ENCODE data around the gene CABS1. TPM values are rescaled to one million over a fixed set of nuclear protein-coding genes. Genes with fewer than 3 reads are reported as not detected.

CABS1 gene
- total RNA-seq, 3 donors from 2014 or later = not detected

DNA sequence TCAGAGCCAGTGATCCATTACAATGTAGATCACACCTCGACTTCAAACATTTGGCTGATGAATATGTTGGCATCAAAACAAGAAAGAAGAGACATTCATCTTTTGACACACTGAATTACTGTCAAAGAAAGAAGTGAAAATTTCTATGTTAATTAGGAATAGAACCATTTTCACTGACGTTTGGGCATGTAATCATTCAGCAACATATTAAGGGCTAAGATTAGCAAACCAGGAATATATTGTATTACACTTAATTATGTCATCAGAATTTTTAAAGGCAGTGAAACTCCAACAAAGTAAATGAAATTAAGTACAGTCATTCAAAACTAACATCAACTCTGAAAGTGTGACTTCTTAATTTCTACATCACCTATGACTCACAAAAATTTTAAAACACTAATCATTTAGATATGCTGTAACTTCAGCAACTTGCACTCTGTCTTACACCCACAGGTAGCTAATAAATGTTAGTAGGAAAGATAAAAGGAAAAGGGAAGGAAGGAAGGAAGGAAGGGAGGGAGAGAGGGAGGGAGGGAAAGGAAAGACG is 24.4 kb downstream of the CABS1 start:
- H3K27me3 Mint-ChIP-seq (ENCODE audit: low read depth) = no peaks in the 10 kb centered on the region
- no peaks in the 10 kb centered on the region for H3K36me3 Mint-ChIP-seq (ENCODE audit: insufficient read depth)
- DNase-seq (no peak), ATAC-seq (no peak)
- no peaks in the 10 kb centered on the region for H3K4me1 Mint-ChIP-seq (ENCODE audit: low read depth)
- H3K9me3 Mint-ChIP-seq = no peaks in the 10 kb centered on the region
- H3K4me3 Mint-ChIP-seq = no peak overlapping the region

DNA sequence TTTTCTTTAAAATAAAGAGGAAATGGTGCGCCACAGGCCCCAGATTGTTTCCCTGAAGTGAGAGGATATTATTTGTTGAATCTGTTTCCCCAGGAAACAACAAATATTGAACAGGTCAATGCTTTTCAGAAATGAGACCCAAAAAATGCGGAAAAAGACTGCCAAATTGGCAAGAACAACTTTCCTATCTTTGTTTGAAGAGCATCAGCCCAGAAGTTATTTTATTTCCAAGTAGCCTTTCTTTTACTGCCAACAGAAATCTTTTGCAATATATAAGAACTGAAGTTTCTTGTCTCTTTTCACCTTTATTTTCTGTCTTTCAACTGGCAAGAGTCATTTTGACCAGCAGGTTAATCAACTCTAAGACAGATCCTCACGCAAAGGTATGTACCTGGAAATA is 25.7 kb downstream of the CABS1 start, which contains the start of gene SMR3A:
Gene SMR3A (plus strand): TSS at position 301 of the 400 bp plus-strand sequence. CDS start 1,356 bp downstream, outside the sequence.
- no peak within 1 kb of the TSS for H3K4me3 Mint-ChIP-seq
- H3K9me3 Mint-ChIP-seq = no peaks in the 10 kb centered on the region
- ATAC-seq (no peak), DNase-seq (no peak)
- no peaks in the 10 kb centered on the region for H3K27me3 Mint-ChIP-seq (ENCODE audit: low read depth)
- H3K4me1 Mint-ChIP-seq (ENCODE audit: low read depth) = no peaks in the 10 kb centered on the region
- no peaks in the 10 kb centered on the region for H3K36me3 Mint-ChIP-seq (ENCODE audit: insufficient read depth)

DNA sequence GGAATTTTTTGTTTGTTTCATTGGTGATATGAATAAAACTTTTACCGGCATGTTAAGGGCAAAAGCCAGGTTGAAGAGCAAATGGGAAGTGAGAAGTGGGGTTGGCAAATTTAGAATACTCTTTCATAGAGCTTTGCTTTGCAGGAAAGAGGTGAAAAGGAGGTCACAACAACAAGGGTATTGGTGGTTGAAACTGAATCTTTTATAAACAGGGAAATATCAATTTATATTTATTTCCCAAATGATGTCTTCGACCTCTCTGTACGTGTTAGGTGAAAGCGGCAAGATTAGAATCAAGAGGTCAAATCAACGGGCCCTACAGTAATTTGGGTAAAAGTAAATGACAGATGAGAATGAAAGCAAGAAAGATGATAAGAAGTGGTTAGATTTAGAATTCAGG is 29.2 kb downstream of the CABS1 start:
- Mint-ChIP-seq H3K27me3 (ENCODE audit: low read depth) (no peaks in the 10 kb centered on the region), H3K9me3 (no peaks in the 10 kb centered on the region), H3K4me1 (ENCODE audit: low read depth) (no peaks in the 10 kb centered on the region), H3K36me3 (ENCODE audit: insufficient read depth) (no peaks in the 10 kb centered on the region), H3K4me3 (no peak overlapping the region)
- DNase-seq (no peak), ATAC-seq (no peak)

DNA sequence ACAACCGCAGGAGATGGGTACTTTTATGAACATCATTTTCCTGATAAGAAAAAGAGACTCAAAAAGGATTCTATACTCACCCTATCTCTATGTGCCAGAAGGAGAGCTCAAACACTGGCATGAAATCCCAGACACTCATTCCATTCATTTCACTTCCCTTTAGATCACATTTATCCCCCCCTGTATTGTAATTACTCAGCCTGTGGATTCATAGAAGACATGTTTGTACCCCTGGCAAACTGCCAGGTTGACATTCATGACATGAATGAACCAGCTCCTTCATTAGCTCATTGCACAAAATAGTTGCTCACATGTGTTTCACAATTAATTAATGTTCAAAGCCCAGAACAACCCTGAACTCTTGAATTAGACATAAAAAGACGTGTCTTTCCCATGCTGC is 30.7 kb downstream of the CABS1 start:
- H3K9me3 Mint-ChIP-seq = no peaks in the 10 kb centered on the region
- no peaks in the 10 kb centered on the region for H3K36me3 Mint-ChIP-seq (ENCODE audit: insufficient read depth)
- no peak overlapping the region for H3K4me3 Mint-ChIP-seq
- no peaks in the 10 kb centered on the region for H3K27me3 Mint-ChIP-seq (ENCODE audit: low read depth)
- H3K4me1 Mint-ChIP-seq (ENCODE audit: low read depth) = no peaks in the 10 kb centered on the region
- DNase-seq (no peak), ATAC-seq (no peak)

DNA sequence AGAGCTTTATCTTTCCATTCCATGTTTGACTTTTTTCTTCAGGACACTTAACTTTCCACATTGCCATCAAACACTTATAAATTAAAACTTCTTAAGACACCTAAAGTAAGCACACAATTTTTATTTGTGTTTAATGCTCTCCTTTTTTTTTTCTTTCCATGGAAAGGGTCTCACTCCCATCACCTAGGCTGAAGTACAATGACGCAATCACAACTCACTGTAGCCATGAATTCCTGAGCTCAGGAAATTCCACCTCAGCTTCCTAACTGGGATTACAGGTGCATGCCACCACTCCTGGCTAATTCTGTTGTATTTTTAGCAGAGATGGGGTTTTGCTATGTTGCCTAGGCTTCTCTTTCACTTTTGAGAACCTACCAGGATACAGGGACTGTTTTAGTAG is 33.0 kb downstream of the CABS1 start:
- H3K4me3 Mint-ChIP-seq = no peak overlapping the region
- no peak for DNase-seq
- no peaks in the 10 kb centered on the region for H3K9me3 Mint-ChIP-seq
- ATAC-seq = no peak
- no peaks in the 10 kb centered on the region for H3K4me1 Mint-ChIP-seq (ENCODE audit: low read depth)
- H3K27me3 Mint-ChIP-seq (ENCODE audit: low read depth) = no peaks in the 10 kb centered on the region
- no peaks in the 10 kb centered on the region for H3K36me3 Mint-ChIP-seq (ENCODE audit: insufficient read depth)

DNA sequence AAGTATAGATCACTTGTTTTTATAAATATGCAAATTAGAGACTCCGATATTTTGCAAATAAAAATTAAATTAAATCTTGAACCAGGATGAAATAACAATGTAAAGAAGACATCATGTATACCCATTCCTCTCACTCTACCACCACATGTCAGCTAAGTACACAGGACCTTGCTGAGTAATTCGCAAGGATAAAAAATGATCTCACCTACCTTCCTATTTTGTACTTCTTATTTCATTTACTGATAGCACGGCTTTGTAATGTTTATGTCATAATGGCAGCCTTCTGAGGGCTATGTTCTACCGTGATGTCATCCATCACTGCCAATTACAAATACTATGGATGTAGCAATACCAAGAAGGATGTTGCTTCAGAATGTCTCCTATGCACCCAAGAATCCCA is 37.2 kb downstream of the CABS1 start:
- H3K4me1 Mint-ChIP-seq (ENCODE audit: low read depth) = no peaks in the 10 kb centered on the region
- DNase-seq = no peak
- no peaks in the 10 kb centered on the region for H3K27me3 Mint-ChIP-seq (ENCODE audit: low read depth)

DNA sequence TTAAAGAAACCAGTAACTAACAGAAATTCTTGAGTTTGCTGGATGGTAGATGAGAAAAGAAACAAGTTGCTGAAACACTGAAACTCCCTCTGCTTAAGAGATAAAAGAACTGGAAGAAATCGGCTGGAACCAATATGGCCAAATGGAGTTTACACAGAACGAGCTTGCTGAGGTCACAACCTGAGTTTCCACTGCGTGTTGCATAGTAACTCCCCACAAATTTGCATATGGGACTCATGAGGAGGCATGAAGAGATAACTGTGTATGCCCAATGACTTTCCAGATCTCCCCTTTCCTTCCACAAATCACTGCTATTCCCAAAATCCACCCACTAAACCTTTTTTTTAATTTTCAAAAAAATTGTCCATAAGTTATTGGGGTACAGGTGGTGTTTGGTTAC is 38.0 kb downstream of the CABS1 start:
- ATAC-seq (no peak), DNase-seq (no peak)
- H3K36me3 Mint-ChIP-seq (ENCODE audit: insufficient read depth) = no peaks in the 10 kb centered on the region
- H3K4me1 Mint-ChIP-seq (ENCODE audit: low read depth) = no peaks in the 10 kb centered on the region
- H3K9me3 Mint-ChIP-seq = peaks cover 3% of the 10 kb centered on the region
- no peak overlapping the region for H3K4me3 Mint-ChIP-seq
- H3K27me3 Mint-ChIP-seq (ENCODE audit: low read depth) = no peaks in the 10 kb centered on the region

More for the DNA sequence above, 37.2 kb downstream of the CABS1 start:
- H3K36me3 Mint-ChIP-seq (ENCODE audit: insufficient read depth) = no peaks in the 10 kb centered on the region
- ATAC-seq = no peak
- H3K4me3 Mint-ChIP-seq = no peak overlapping the region
- peaks cover 3% of the 10 kb centered on the region for H3K9me3 Mint-ChIP-seq

DNA sequence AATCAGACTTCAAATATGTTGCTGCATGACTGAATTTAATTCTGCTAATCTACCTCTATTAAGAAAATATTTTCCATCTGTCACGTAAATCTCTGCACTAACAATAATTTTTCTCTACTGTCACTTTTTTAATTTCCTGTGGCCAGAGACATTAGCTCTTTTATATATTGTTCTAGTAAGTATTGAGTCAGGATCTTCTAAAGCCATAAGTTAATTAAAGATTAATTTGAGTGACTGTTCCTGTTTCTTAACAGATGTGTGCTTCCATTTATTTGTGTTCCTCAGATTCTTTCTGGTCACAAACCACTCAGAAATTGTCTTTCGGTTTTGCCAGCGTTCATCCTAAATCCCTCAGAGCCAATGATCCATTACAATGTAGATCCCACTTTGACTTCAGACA is 45.8 kb downstream of the CABS1 start:
- H3K36me3 Mint-ChIP-seq (ENCODE audit: insufficient read depth) = no peaks in the 10 kb centered on the region
- DNase-seq = no peak
- no peak for ATAC-seq
- no peaks in the 10 kb centered on the region for H3K9me3 Mint-ChIP-seq
- H3K27me3 Mint-ChIP-seq (ENCODE audit: low read depth) = no peaks in the 10 kb centered on the region
- H3K4me1 Mint-ChIP-seq (ENCODE audit: low read depth) = no peaks in the 10 kb centered on the region
- H3K4me3 Mint-ChIP-seq = no peak overlapping the region

DNA sequence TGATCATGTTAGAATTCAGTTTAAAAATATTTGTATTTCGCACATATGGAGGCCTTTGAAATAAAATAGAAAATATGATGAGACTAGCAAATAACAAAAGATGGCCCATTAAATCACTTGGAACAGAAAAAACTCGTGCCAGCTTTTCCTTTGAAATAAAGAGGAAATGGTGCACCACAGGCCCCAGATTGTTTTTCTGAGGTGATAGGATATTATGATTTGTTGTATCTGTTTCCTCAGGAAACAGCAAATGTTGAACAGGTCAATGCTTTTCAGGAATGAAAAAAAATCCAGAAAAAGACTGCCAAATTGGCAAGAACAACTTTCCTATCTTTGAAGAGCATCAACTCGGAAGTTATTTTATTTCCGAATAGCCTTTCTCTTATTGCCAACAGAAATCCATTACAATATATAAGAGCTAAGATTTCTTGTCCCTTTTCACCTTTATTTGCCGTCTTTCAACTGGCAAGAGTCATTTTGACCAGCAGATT is 48.0 kb downstream of the CABS1 start, which contains the start of gene SMR3B:
Gene SMR3B (plus strand): TSS at position 441 of the 491 bp plus-strand sequence. CDS start 1,380 bp downstream, outside the sequence.
- DNase-seq (no peak), ATAC-seq (no peak)
- no peak within 1 kb of the TSS for H3K4me3 Mint-ChIP-seq
- no peaks in the 10 kb centered on the region for H3K36me3 Mint-ChIP-seq (ENCODE audit: insufficient read depth)
- no peaks in the 10 kb centered on the region for H3K27me3 Mint-ChIP-seq (ENCODE audit: low read depth)
- no peaks in the 10 kb centered on the region for H3K9me3 Mint-ChIP-seq
- no peaks in the 10 kb centered on the region for H3K4me1 Mint-ChIP-seq (ENCODE audit: low read depth)

Other genes with a start within 250 kb of the CABS1 start
- not detected for gene PRR27, start 180.7 kb upstream of the CABS1 start, total RNA-seq
- not detected for gene ODAM, start 139.3 kb upstream of the CABS1 start, total RNA-seq
- not detected for gene FDCSP, start 108.9 kb upstream of the CABS1 start, total RNA-seq
- not detected for gene CSN3, start 92.4 kb upstream of the CABS1 start, total RNA-seq
- gene SMR3A, start 25.8 kb downstream of the CABS1 start, total RNA-seq = not detected
- not detected for gene SMR3B, start 48.1 kb downstream of the CABS1 start, total RNA-seq
- not detected for gene OPRPN, start 63.0 kb downstream of the CABS1 start, total RNA-seq
- gene MUC7, start 137.2 kb downstream of the CABS1 start, total RNA-seq = not detected
- gene AMTN, start 183.6 kb downstream of the CABS1 start, total RNA-seq = not detected

All from activated T-cell treated with anti-CD3 and anti-CD28 coated beads, Interleukin-2, amount 50 U/mL, for 4 hours (primary cell).